Measurements from ENCODE around the gene ITGB1BP1. TPM values are rescaled to one million over a fixed set of nuclear protein-coding genes. Genes with fewer than 3 reads are reported as not detected.

ITGB1BP1 gene
- total RNA-seq, 1 experiment from 2014 or later = 32.7 TPM

- Mint-ChIP-seq H3K4me1 (peaks cover 22% of the 10 kb centered on the region), H3K4me3 (no peak overlapping the region), H3K27me3 (ENCODE audit: low read depth) (no peaks in the 10 kb centered on the region), H3K36me3 (peaks cover 3% of the 10 kb centered on the region), H3K9me3 (no peaks in the 10 kb centered on the region), H3K27ac (no peak overlapping the region)
- DNase-seq (ENCODE audit: low spot score) = no peak
- POLR2A ChIA-PET = no interaction called here
- ATAC-seq = no peak
- CTCF ChIA-PET = no interaction called here
- TF ChIP-seq FOXP4 (CRISPR knock-in tag; IDR thresholded peaks at IDR 0.05) (no peak), ZNF425 (CRISPR knock-in tag; conservative IDR thresholded peaks at IDR 0.05) (no peak), JAZF1 (CRISPR knock-in tag; IDR thresholded peaks at IDR 0.05) (no peak), ZNF263 (CRISPR knock-in tag; IDR thresholded peaks at IDR 0.05; ENCODE audit: low read depth) (no peak), ZNF416 (CRISPR knock-in tag; IDR thresholded peaks at IDR 0.05) (no peak), ZSCAN18 (CRISPR knock-in tag; IDR thresholded peaks at IDR 0.05) (no peak), IRF2 (CRISPR knock-in tag; IDR thresholded peaks at IDR 0.05; ENCODE audit: borderline replicate concordance, low read depth) (no peak), IRF1 (CRISPR knock-in tag; IDR thresholded peaks at IDR 0.05) (no peak), FOXP1 (CRISPR knock-in tag; IDR thresholded peaks at IDR 0.05; ENCODE audit: borderline replicate concordance) (no peak), ETV6 (CRISPR knock-in tag; IDR thresholded peaks at IDR 0.05) (no peak), ZNF121 (CRISPR knock-in tag; IDR thresholded peaks at IDR 0.05) (no peak), ZBTB21 (CRISPR knock-in tag; IDR thresholded peaks at IDR 0.05; ENCODE audit: borderline replicate concordance) (no peak), CDX4 (CRISPR knock-in tag; IDR thresholded peaks at IDR 0.05; ENCODE audit: borderline replicate concordance) (no peak), CREB1 (CRISPR knock-in tag; IDR thresholded peaks at IDR 0.05) (no peak)
Observed at GRCh38 chr2:9397201-9397600, 26.1 kb downstream of the ITGB1BP1 start.

GRCh38 chr2:9394816-9395215 is 28.5 kb downstream of the ITGB1BP1 start:
- no peak for DNase-seq (ENCODE audit: low spot score)
- Mint-ChIP-seq H3K36me3 (peaks cover 3% of the 10 kb centered on the region), H3K27me3 (ENCODE audit: low read depth) (no peaks in the 10 kb centered on the region), H3K9me3 (no peaks in the 10 kb centered on the region), H3K27ac (no peak overlapping the region), H3K4me1 (peaks cover 16% of the 10 kb centered on the region), H3K4me3 (no peak overlapping the region)
- POLR2A ChIA-PET = no interaction called here
- TF ChIP-seq ZNF671 (CRISPR knock-in tag; IDR thresholded peaks at IDR 0.05) (no peak), PRDM15 (CRISPR knock-in tag; IDR thresholded peaks at IDR 0.05) (no peak), GRHL2 (CRISPR knock-in tag; IDR thresholded peaks at IDR 0.05; ENCODE audit: insufficient replicate concordance, severe bottlenecking) (no peak), MXD4 (CRISPR knock-in tag; IDR thresholded peaks at IDR 0.05; ENCODE audit: borderline replicate concordance) (no peak)
- CTCF ChIA-PET = no interaction called here
- no peak for ATAC-seq
